HEK293 (cell line): ENCODE data around the gene ZNF883.

Experiments
- IKZF3 ChIP-seq: fragments of 450-650 bp; IDR thresholded peaks from 2 replicates; pipeline ENCODE4 v1.5.0; 2018; ENCODE audit warnings: missing biosample characterization, mild to moderate bottlenecking, missing genetic modification characterization, moderate library complexity
- KLF7 ChIP-seq: fragments of 450-650 bp; formaldehyde crosslinking; IDR thresholded peaks from 2 replicates; pipeline ENCODE4 v1.5.1; 2016; ENCODE audit warnings: missing biosample characterization, missing genetic modification characterization, borderline replicate concordance
- MZF1 ChIP-seq: fragments of 450-650 bp; formaldehyde crosslinking; IDR thresholded peaks from 2 replicates; pipeline ENCODE4 v1.5.1; 2017; ENCODE audit warnings: missing biosample characterization, missing genetic modification characterization, borderline replicate concordance
- SCRT1 ChIP-seq: fragments of 450-650 bp; formaldehyde crosslinking; IDR thresholded peaks from 2 replicates; pipeline ENCODE4 v1.5.1; 2016; ENCODE audit warnings: missing biosample characterization, missing genetic modification characterization, borderline replicate concordance
- SETDB1 ChIP-seq: IDR thresholded peaks from one replicate; pipeline ENCODE4 v1.6.1; 2017; ENCODE audit warnings: mild to moderate bottlenecking, low read length, moderate library complexity, mixed read lengths; ENCODE audit not compliant: insufficient read length
- YY1 ChIP-seq: fragments of 450-650 bp; formaldehyde crosslinking; IDR thresholded peaks from 2 replicates; pipeline ENCODE4 v1.5.1; 2018; ENCODE audit warnings: missing biosample characterization, missing genetic modification characterization
- YY2 ChIP-seq: fragments of 450-650 bp; formaldehyde crosslinking; IDR thresholded peaks from 2 replicates; pipeline ENCODE4 v1.5.1; 2016; ENCODE audit warnings: missing biosample characterization, missing genetic modification characterization
- ZBTB11 ChIP-seq: fragments of 450-650 bp; formaldehyde crosslinking; conservative IDR thresholded peaks from 2 replicates; pipeline ENCODE4 v1.5.1; 2016; ENCODE audit warnings: low read depth, missing biosample characterization, missing genetic modification characterization
- ZBTB17 ChIP-seq: fragments of 450-650 bp; formaldehyde crosslinking; IDR thresholded peaks from 2 replicates; pipeline ENCODE4 v1.5.1; 2016; ENCODE audit warnings: missing biosample characterization, missing genetic modification characterization
- ZBTB21 ChIP-seq: fragments of 450-650 bp; formaldehyde crosslinking; IDR thresholded peaks from 2 replicates; pipeline ENCODE4 v1.5.1; 2017; ENCODE audit warnings: missing biosample characterization, missing genetic modification characterization
- ZFP41 ChIP-seq: fragments of 450-650 bp; formaldehyde crosslinking; IDR thresholded peaks from 2 replicates; pipeline ENCODE4 v1.5.1; 2016; ENCODE audit warnings: missing biosample characterization, missing genetic modification characterization, borderline replicate concordance
- ZNF121 ChIP-seq: fragments of 450-650 bp; formaldehyde crosslinking; IDR thresholded peaks from 2 replicates; pipeline ENCODE4 v1.5.1; 2016; ENCODE audit warnings: missing biosample characterization, missing genetic modification characterization
- ZNF133 ChIP-seq: fragments of 450-650 bp; formaldehyde crosslinking; IDR thresholded peaks from 2 replicates; pipeline ENCODE4 v1.5.1; 2016; ENCODE audit warnings: missing biosample characterization, missing genetic modification characterization
- ZNF146 ChIP-seq: fragments of 450-650 bp; formaldehyde crosslinking; IDR thresholded peaks from 2 replicates; pipeline ENCODE4 v1.5.1; 2016; ENCODE audit warnings: missing biosample characterization, missing genetic modification characterization
- ZNF169 ChIP-seq: fragments of 450-650 bp; formaldehyde crosslinking; IDR thresholded peaks from 2 replicates; pipeline ENCODE4 v1.5.1; 2016; ENCODE audit warnings: missing biosample characterization, missing genetic modification characterization
- ZNF239 ChIP-seq: fragments of 450-650 bp; formaldehyde crosslinking; IDR thresholded peaks from 2 replicates; pipeline ENCODE4 v1.5.1; 2016; ENCODE audit warnings: missing biosample characterization, missing genetic modification characterization
- ZNF24 ChIP-seq: fragments of 450-650 bp; formaldehyde crosslinking; IDR thresholded peaks from 2 replicates; pipeline ENCODE4 v1.5.1; 2016; ENCODE audit warnings: missing biosample characterization, missing genetic modification characterization
- ZNF248 ChIP-seq: fragments of 450-650 bp; formaldehyde crosslinking; IDR thresholded peaks from 2 replicates; pipeline ENCODE4 v1.5.1; 2017; ENCODE audit warnings: missing biosample characterization, missing genetic modification characterization
- ZNF311 ChIP-seq: fragments of 450-650 bp; formaldehyde crosslinking; IDR thresholded peaks from 2 replicates; pipeline ENCODE4 v1.5.1; 2017; ENCODE audit warnings: missing biosample characterization, missing genetic modification characterization, borderline replicate concordance
- ZNF324 ChIP-seq: fragments of 450-650 bp; formaldehyde crosslinking; IDR thresholded peaks from 2 replicates; pipeline ENCODE4 v1.5.1; 2016; ENCODE audit warnings: missing biosample characterization, missing genetic modification characterization
- ZNF362 ChIP-seq: fragments of 450-650 bp; formaldehyde crosslinking; IDR thresholded peaks from 2 replicates; pipeline ENCODE4 v1.5.1; 2016; ENCODE audit warnings: missing biosample characterization, missing genetic modification characterization
- ZNF473 ChIP-seq: fragments of 450-650 bp; formaldehyde crosslinking; IDR thresholded peaks from 2 replicates; pipeline ENCODE4 v1.5.1; 2017; ENCODE audit warnings: missing biosample characterization, missing genetic modification characterization
- ZNF501 ChIP-seq: fragments of 450-650 bp; formaldehyde crosslinking; IDR thresholded peaks from 2 replicates; pipeline ENCODE4 v1.5.1; 2016; ENCODE audit warnings: missing biosample characterization, missing genetic modification characterization
- ZNF585B ChIP-seq: fragments of 450-650 bp; formaldehyde crosslinking; IDR thresholded peaks from 2 replicates; pipeline ENCODE4 v1.5.1; 2016; ENCODE audit warnings: missing biosample characterization, missing genetic modification characterization
- ZNF692 ChIP-seq: fragments of 450-650 bp; formaldehyde crosslinking; IDR thresholded peaks from 2 replicates; pipeline ENCODE4 v1.5.1; 2016; ENCODE audit warnings: missing biosample characterization, missing genetic modification characterization
- ZNF837 ChIP-seq: fragments of 450-650 bp; formaldehyde crosslinking; IDR thresholded peaks from 2 replicates; pipeline ENCODE4 v1.5.1; 2016; ENCODE audit warnings: missing biosample characterization, missing genetic modification characterization
- ZSCAN23 ChIP-seq: fragments of 450-650 bp; formaldehyde crosslinking; IDR thresholded peaks from 2 replicates; pipeline ENCODE4 v1.5.1; 2016; ENCODE audit warnings: missing biosample characterization, missing genetic modification characterization
- TF ChIP-seq, protein P1 (sequence below): fragments of 450-650 bp; formaldehyde crosslinking; IDR thresholded peaks from 2 replicates; pipeline ENCODE4 v1.5.1; 2016; ENCODE audit warnings: missing biosample characterization, missing genetic modification characterization, borderline replicate concordance

Gene ZNF883

DNA sequence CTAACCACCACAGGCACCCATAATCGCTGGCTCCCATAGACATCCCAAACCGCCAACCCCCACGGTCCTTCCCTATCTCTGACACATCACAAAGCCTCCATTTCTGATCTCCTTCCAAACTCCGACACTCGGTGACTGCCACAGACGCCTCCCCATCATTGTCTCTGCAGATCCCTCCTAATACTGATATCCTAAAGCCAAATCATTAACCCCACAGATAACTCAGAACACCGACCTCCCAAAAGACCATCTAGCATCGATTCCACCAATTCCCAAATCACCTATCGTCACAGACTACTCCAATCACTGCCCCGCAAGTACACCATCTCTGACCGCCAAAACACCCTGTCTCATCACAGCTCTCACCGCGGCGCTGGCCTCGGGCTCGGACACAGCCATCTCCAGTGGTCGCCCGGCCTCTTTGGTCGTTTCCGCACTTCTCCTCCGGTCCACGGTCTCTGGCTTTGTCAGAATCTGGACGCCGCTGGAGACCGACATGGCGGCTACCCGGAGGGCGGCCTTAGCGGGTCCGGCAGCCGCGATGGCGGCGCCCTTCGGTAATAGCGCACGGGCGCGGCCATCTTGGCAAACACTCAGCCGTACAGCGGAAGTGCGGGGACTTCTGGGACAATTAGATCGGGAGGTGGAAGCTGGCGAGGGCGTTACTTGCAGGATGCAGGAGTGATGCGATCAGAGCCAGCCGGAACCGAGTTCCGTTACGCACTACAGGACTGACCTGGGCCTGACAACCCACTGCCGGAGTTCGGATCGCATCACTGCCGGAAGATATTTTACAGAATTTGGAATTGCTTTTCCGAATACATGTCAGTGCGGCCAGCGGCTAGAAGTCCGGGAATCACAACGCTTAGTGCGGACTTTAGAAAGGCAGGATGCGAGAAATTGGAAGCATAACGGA, 44.5 kb upstream of the ZNF883 start, which contains the start of gene ZFP37 (continued):
- TF ChIP-seq ZNF585B (tag by site-specific recombination), result no peak
- TF ChIP-seq SETDB1, result no peak
- TF ChIP-seq ZNF248 (tag by site-specific recombination), result no peak
- TF ChIP-seq ZBTB17 (tag by site-specific recombination), result peak; percentile 100
- TF ChIP-seq MZF1 (tag by site-specific recombination), result no peak
- TF ChIP-seq ZNF311, result no peak
- TF ChIP-seq SCRT1, result no peak
- no peak for TF ChIP-seq ZNF362 (tag by site-specific recombination)
- TF ChIP-seq ZNF121 (tag by site-specific recombination), result no peak
- TF ChIP-seq ZNF146 (tag by site-specific recombination), result no peak
- TF ChIP-seq ZNF169 (tag by site-specific recombination), result no peak
- TF ChIP-seq YY2 (tag by site-specific recombination), result peak; percentile 99
- no peak for TF ChIP-seq ZSCAN23 (tag by site-specific recombination)
- TF ChIP-seq ZBTB11 (tag by site-specific recombination), result peak; percentile 90
- 0 out of 2 replicates have a peak, but pooled peaks have one; percentile 25 for TF ChIP-seq ZBTB21 (tag by site-specific recombination)
- TF ChIP-seq, protein P1, sequence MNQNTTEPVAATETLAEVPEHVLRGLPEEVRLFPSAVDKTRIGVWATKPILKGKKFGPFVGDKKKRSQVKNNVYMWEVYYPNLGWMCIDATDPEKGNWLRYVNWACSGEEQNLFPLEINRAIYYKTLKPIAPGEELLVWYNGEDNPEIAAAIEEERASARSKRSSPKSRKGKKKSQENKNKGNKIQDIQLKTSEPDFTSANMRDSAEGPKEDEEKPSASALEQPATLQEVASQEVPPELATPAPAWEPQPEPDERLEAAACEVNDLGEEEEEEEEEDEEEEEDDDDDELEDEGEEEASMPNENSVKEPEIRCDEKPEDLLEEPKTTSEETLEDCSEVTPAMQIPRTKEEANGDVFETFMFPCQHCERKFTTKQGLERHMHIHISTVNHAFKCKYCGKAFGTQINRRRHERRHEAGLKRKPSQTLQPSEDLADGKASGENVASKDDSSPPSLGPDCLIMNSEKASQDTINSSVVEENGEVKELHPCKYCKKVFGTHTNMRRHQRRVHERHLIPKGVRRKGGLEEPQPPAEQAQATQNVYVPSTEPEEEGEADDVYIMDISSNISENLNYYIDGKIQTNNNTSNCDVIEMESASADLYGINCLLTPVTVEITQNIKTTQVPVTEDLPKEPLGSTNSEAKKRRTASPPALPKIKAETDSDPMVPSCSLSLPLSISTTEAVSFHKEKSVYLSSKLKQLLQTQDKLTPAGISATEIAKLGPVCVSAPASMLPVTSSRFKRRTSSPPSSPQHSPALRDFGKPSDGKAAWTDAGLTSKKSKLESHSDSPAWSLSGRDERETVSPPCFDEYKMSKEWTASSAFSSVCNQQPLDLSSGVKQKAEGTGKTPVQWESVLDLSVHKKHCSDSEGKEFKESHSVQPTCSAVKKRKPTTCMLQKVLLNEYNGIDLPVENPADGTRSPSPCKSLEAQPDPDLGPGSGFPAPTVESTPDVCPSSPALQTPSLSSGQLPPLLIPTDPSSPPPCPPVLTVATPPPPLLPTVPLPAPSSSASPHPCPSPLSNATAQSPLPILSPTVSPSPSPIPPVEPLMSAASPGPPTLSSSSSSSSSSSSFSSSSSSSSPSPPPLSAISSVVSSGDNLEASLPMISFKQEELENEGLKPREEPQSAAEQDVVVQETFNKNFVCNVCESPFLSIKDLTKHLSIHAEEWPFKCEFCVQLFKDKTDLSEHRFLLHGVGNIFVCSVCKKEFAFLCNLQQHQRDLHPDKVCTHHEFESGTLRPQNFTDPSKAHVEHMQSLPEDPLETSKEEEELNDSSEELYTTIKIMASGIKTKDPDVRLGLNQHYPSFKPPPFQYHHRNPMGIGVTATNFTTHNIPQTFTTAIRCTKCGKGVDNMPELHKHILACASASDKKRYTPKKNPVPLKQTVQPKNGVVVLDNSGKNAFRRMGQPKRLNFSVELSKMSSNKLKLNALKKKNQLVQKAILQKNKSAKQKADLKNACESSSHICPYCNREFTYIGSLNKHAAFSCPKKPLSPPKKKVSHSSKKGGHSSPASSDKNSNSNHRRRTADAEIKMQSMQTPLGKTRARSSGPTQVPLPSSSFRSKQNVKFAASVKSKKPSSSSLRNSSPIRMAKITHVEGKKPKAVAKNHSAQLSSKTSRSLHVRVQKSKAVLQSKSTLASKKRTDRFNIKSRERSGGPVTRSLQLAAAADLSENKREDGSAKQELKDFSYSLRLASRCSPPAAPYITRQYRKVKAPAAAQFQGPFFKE (tag by site-specific recombination), result no peak
- TF ChIP-seq ZNF24 (tag by site-specific recombination), result no peak
- TF ChIP-seq ZNF837, result no peak
- TF ChIP-seq ZNF324 (tag by site-specific recombination), result 0 out of 2 replicates have a peak, but pooled peaks have one; percentile 45
- TF ChIP-seq ZNF473, result no peak
- TF ChIP-seq ZFP41 (tag by site-specific recombination), result no peak
- TF ChIP-seq KLF7, result no peak
- 0 out of 2 replicates have a peak, but pooled peaks have one; percentile 38 for TF ChIP-seq ZNF501 (tag by site-specific recombination)
- TF ChIP-seq ZNF133 (tag by site-specific recombination), result no peak
- TF ChIP-seq IKZF3 (tag by site-specific recombination), result no peak
- TF ChIP-seq ZNF692 (tag by site-specific recombination), result 0 out of 2 replicates have a peak, but pooled peaks have one; percentile 11
- TF ChIP-seq ZNF239 (tag by site-specific recombination), result no peak
- TF ChIP-seq YY1, result peak; percentile 99
